Measurements from ENCODE around the gene RFC4.

DNA sequence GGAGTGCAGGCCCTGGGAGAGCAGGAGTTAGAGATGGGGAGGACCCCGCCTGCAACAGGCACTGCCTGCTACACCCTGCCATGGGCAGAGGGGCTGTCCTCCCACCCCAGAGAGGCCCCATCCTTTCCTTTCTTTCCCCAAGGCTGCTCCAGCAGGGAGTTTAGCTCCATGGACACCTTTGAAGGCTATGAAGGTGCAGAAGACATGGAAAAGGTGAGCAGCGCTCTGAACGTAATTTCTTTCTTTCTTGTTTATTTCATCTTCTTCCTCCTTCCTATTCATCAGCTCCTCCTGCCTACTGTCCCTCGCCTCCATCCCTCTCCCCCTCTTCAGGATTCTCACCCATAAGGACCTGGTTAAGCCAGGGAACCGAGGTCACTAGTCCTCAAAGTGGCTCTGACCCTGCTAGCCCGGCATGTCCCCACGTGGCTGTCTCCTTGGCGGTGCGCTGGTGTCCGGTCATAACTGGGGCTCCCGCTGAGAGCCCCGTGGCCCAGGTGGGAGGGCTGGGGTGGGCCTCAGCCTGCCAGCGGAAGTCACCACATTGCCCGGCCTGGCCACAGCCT, 20.2 kb upstream of the RFC4 start:
- TF ChIP-seq CTCF (IDR thresholded peaks at IDR 0.05) = no peak
- TF ChIP-seq POLR2A (IDR thresholded peaks at IDR 0.05) = no peak
